Right renal cortex interstitium (tissue), 3 donors: ENCODE results near the gene CSF3R. TPM values are rescaled to one million over a fixed set of nuclear protein-coding genes. Genes with fewer than 3 reads are reported as not detected.

Source experiments
- DNase-seq, 3 donors: peaks; one replicate each; pipeline ENCODE4 v3.0.0-alpha.2; 2013; ENCODE audit warnings: low read depth in 3 of 3, low spot score in 2 of 3
- polyA plus RNA-seq, 3 donors: library from polyadenylated mRNA; unstranded; fragments of 120-200 nt; gene quantifications; one replicate each; pipeline ENCODE4 v1.2.1, GENCODE V29; 2013; ENCODE audit not compliant: insufficient read length in 3 of 3

Gene CSF3R
- 1 to 10 TPM; 2.0 to 3.6 (median 3.3) TPM for polyA plus RNA-seq

DNA sequence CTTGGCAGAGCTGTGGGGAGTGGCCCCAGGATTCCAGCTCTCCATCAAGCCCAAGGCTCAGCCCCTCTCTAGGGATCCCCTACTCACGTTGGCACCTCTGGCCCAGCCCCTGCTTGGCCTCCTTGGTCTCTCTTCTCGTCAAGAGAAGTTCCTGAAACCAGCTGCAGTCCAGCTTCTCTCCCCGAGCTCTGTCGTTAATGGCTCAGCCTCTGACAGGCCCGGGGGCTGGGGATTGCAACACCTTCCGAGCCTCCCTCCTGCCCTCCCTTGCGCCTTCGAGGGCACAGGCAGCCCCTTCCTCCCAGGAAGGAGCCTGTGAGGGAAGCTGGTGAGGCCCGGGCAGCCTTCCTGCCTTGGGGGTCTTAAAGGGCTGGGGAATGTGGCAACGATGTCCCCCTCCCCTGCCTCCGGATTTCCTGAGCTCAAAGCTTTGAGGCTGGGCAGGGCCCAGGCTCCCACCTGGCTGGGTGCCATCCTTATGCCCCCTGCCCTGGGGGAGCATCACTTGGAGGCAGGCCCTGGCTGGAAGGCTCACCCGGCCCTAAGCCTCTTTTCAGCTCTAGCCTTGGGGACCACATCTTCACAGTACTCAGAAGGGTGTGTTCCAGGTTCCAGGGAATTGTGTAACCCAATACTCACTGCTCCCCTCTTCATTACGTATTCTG lies at the start of gene CSF3R:
Gene CSF3R, minus strand, starts transcription at position 190 of the 665 bp plus-strand sequence. CDS start 3,417 bp downstream, outside the sequence.
- no peak for DNase-seq

DNA sequence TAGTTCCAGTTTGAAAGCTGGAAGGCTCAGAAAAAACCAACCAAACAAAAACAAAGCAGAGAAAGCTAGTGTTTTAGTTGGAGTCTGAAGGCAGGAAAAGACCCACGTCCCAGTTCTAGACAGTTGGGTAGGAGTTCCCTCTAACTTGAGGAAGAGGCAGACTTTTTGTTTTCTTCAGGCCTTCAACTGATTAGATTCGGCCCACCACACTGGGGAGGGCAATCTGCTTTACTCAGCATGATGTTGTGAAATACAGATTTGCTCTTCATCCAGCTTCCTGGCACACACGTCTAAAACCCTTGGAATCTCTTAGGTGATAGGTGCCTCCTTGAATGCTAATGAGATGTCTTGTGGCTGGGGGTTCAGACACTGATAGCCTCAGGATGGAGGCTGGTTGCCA lies 49.1 kb upstream of the CSF3R start:
- no peak for DNase-seq

DNA sequence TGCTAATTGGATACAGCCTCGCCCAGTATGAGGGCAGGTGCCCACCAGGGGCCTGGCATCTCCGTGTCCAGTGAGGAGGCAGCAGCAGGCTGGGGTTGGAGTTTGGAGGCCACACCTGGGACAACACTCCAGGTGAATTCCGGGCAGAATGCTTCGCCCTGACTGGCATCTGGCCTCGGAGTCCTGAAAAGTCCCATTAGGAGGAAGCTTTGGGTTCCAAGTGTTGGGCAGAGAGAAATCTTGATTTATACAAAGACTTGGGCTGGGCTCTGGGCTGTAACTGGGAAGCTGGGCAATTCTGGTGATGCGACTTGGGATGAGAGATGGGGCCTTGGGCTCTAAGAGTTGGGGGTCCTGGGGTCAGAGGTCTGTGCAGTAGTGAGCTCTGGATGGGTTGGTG lies 48.1 kb upstream of the CSF3R start:
- no peak for DNase-seq

DNA sequence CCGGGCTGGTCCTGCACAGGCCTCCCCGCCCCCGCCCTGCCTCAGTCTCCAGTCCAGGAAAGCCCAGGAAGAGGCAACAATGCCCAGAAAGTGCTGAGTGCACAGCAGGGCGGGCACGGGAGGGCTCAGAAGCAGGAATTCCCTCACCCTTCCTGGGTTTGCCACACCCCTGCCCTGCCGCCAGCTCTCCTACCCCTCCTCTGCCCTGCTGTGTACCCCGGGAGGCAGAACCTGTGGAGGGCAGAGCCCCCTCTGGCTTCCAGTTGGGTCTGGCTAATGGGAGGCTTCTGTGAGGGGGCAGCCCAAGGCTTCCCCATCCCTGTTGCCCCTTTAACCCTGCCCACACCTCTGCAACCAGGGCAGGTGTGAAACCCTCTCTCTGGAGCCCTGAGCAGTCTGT lies 47.5 kb upstream of the CSF3R start:
- no peak for DNase-seq

DNA sequence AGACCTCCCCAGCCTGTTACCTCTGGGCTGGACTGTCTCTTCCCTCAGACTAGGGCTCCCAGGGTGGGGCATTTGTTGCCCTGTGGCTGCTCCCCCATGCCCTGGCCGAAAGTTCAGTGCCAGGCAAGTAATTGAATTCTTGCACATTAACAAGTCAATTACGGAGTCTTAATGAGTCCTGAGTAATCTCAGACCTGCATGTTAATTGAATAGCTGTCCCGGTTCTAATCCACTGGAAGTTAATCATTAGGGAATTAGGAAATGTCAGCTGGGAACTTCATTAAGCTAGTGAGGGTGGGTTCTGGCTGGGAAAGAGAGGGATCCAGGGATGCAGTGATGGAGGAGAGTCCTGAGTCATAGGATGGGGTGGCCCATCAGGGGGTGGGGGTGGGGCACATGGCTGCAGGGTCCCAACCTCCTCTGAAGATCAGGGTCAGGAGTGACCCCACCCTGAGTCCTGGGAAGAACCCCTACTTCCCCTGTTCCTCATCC lies 47.1 kb upstream of the CSF3R start:
- DNase-seq: no peak

DNA sequence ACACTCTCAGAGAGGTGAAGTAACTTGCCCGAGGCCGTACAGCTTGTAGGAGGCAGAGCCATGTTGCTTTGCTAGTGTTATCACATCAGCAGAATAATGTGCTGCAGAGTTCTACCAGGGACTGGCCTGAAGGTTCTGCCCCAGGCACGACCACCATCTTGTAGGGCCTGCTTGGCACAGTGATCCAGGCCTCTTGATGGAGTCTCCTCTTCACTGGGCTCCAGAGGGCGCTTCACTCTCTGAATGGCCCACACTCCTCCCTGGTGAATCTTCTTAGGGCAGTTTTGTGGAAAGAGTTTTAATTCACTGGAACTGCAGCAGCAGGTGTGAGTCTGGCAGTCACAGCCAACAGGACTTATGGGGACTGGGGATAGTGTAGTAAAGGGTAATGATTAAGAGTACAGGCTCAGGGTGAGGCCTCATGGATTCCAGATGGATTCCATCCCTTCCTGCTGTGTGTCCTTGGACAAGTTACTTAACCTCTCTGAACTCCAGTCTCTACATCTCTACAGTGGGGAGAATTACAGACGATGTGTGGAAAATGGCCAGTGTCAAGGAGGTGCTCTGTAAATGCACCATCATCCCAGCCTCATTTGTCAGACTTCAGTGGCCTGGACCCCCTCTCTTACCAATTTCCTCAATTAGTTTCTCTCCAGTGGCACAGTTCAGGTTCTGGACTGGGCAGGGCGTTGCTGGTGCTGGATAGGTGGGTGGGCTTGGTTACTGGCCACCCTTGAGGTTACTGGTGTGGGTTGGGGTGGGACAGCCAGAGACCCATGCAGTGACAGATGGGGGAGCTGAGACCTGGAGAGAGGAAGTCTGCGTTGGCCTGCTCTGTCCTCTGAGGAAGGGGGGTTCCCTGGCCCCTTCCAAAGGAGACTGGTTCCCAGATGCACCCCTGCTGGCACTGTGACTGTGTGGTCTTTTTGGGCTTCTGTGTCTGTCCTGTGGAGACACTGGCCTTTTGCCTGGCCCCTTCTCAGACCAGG lies 45.9 kb upstream of the CSF3R start:
- DNase-seq: no peak

DNA sequence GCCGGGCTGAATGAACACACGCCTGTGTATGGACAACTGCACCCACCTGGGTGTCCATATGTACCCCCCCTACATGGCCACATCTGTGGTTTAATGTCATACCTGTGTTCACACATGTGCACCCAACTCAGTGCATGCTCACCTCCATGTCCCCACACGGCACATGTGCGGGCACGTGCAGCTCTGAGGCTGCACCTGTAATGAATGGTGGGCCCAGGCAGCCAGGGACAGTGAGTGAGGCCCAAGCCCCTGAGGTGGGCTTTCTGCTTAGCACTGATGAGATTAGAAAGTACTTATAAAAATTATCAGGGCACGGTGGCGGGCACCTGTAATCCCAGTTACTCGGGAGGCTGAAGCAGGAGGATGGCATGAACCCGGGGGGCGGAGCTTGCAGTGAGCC lies 42.5 kb upstream of the CSF3R start:
- no peak for DNase-seq

DNA sequence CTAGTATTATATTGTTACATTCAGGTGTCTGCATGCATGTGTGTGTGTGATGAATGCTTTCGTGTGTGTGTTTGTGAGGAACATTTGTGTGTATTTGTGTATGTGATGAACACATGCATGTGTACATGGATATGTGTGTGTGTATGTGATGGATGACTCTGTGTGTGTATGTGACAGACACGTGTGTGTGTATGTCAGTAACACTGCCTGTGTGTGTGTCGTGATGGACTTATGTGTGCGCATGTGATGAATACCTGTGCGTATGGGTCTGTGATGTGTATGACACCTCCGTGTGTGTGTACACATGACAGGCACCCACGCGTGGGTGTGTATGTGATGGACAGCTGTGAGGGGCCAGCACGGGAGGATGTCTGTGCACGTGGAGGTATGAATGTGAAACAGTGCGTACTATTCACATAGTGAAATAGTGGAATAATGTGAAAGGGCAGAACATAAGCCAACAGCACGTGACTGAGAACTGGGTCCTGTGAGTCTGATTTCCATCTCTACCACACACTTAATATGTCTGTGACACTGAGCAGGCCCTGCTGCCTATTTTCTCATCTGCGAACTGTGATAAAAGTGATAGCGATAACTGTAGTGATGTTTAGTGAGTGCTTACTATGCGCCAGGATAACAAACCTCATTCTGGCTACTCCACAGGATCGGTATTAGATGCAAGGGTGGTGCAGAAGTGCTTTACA lies 41.8 kb upstream of the CSF3R start:
- DNase-seq: no peak

DNA sequence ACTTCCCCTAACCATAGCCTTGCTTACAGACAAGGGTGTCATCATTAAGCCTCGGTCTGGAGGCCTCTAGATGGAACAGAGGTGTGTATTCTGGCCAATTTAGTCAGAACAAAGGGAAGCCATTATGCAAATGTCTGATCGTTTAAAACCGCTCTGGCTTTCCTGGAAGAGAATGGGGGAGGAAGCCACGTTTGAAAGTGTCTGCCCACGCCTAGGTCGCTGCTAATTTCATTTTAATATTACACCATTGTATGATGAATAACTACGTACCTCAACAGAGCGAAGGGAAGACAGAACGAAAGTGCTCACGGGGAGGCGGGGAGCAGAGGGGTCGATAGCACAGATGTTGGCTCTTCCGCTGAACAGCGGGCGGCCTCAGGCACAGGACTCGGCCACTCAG lies 41.1 kb upstream of the CSF3R start:
- no peak for DNase-seq

DNA sequence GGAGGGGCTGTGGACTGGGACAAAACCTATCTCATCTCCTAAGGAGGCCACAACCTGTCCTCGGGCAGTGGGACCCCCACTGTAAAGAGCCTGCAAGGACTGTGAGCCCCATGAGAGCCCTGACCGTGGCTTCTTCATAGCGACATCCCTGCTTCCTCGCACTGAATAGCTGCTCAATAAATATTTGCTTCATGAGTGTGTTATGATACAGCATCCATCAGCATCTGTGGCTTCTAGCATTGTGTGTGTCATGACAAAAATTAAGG lies 40.5 kb upstream of the CSF3R start:
- DNase-seq: no peak

DNA sequence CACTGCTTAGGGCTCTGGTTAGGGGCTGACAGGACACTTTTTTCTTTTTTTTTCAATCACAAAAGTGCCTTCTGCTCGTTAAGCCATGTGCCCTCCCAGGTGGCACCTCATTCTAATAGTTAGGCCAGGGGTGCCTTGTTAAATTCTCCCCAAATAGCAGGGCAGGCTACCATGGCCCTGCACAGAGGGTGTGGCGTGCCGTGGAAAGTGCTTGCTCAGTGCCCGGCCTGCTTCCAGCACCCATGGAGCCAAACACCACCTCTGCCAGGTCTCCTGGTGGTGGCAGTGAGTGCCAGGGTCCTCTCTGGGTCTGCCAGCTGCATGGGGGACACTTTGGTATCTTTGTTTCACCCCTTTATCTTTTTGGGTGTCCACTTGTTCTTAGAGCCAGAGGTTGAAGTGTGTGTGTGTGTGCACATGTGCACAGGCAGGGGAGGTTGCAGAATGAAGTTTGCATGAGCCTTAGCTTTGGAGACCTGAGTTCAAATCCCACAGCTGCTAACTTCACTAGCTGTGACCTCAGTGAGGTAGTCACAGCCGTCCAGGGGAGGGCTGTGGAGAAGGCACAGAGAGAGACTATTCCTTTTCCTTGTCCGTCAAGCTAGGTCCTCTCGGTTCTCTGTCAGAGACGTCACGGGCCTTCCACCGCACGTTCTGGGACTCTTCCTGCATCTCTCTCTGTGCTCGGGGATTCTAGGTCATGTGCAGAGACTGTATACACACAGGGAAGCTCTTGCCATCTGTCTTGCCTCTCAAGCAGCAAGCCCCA lies 39.9 kb upstream of the CSF3R start:
- no peak for DNase-seq

DNA sequence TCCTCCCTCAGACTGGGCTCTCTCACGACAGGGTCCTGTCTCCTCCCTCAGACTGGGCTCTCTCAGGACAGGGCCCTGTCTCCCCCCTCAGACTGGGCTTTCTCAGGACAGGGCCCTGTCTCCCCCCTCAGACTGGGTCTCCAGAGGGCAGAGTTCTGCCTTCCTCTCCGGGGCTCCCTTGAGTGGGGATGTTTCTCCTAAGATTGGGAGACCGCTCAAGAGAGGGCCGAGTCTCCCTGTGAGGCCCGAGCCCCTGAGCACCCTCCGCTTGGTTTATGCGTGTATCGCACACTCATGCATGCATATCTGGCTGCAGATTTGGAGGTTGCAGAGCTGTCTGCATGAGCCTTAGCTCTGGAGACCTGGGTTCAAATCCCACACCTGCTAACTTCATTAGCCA lies 39.3 kb upstream of the CSF3R start:
- no peak for DNase-seq

DNA sequence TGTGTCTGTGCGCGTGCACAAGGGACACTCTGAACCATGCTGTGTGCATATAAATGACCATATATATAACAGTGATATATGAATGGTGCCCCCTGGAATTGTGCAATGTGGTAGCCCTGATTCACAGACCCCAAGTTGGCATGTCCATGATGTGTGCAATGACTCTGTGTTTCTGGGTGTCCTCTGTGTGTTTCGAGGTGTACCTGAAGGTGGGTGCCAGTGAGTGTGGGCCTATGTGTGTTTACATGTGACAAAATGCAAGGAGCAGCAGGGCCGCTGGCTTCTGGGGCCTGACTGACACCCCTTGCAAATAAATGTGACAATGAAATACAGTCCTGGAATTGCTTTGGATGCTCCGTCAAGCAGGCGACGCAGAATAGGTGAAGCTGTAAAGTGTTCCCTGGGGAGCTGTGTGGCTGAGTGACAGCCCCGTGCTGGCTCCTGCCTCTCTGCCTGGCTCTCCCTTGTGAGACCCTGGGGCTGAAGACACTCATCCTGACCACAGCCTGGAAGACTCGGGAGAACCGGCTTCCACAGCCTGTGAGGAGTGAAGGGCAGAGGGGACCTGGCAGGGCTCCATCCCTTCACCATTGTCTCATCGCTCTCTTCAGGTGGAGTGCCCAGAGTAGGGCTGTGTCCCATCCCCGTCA lies 38.2 kb upstream of the CSF3R start:
- no peak for DNase-seq

DNA sequence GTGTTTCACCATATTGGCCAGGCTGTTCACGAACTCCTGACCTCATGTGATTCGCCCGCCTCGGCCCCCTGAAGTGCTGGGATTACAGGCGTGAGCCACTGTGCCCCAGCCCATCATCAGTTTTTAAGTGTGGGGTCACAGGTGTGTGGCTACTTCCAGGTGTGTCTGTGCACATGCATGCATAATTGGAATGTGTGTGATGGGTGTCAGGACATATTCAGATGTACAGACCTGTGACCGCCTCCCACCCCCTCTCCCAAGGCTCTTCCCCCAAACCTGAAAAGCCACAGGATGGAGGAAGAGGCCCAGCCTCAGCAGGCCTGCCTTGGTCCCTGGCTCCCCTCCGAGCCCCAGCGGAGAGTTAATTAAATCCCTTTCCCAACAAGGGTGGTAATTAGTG lies 37.3 kb upstream of the CSF3R start:
- no peak for DNase-seq

DNA sequence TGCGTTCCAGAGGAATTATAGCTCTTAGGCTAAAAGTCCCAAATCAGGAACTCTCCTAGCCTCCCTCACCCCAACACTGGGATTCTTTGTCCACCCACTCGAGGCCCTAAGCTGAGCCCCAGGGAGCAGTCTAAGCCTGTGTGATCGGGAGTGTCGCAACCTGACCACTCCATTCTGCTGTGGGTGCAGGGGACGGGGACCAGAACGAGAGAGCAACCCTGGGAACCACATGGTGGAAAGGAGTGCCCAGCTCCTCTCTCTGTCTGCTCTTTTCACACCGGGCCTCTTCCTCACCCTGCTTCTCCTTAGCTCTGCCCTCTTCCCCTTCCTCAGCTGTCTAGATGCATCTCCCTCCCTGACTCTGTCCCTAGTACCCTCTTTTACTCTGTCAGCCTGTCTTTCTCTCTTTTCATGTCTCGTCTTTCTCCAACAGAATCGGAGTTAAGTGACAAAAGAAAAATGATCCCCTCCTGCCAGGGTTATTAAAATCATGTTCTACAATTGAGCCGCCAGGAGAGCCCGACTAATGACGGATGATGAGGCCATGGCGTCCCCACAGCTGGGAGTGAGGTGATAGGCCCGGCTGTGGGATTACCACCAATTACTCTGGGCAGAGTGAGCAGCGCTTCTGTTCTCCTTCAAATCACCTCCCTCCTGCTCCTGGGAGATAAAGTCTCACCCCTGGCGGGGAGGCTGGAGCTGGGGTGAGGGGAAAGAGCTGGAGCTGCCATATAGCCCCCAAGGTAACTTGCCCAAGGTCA lies 34.5 kb upstream of the CSF3R start:
- DNase-seq: no peak

DNA sequence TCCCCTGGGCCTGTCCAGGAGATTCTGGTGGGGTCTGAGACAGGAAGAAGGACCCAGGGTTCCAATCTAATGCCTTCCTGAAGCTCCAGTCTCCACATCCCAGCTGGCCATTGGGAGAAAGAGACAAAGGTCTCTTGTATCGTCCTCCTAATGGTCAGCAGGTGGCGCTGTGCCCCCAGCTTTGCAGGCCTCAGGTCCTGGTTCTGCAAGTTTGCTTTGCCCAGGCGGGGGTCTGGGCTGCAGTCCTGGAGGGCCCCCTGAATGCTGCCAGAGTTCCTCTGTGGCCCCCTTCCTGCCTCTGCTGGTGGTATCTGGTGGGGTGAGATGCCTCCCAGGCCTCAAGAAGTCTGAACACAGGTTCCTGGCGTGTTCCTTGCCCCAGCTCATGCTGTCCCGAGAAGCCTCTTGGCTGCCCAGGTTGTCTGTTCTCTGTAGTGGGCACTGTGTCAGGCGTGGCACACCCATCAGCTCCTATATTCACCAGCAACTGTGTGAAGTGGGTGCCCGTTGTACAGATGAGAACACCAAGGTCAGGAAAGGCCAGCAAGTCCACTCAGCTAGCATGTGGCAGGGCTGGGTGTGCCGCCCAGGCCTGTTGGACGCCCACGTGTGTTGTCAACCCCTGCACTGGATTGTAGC lies 33.8 kb upstream of the CSF3R start:
- peak in 2 of 3 donors; percentile 32 to 35 for DNase-seq

DNA sequence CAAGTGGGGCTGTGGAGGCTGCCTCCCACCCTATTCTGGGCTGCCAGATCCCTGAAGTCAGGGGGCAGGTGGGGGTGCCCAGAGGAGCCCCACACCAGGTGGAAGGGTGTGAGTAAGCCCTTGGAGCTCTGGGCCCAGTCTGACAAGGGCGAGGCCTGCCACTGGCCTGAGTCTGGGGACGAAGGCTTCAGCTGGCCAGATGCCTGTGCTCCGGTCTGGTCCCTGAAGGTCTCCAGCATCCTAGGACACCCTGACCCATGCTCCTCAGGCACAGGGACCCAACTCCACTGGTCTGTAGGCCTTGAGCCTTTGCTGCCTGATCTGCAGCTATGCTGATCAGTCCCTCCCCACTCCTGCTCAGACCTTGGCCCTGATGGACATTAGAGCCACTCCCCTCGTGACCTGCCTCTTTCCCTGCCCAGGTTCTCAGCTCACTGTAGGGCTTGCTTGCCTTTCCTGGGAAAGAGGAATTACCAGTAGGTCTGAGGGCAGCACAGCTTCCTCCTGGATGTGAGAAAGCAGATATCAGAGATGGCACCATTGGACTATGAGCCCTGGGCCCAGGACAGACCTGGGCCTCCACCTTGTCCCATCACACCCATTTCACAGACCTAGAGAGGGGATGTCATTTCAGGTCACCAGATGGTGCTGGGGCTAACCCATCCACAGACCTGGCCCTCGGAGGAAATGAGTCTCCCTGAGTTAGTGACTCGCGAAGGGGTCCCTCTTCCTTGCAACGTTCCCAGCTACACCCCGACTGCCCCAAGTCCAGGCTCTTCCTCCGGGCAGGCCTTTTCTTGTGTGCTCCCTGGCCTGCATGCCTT lies 32.8 kb upstream of the CSF3R start:
- DNase-seq: no peak

DNA sequence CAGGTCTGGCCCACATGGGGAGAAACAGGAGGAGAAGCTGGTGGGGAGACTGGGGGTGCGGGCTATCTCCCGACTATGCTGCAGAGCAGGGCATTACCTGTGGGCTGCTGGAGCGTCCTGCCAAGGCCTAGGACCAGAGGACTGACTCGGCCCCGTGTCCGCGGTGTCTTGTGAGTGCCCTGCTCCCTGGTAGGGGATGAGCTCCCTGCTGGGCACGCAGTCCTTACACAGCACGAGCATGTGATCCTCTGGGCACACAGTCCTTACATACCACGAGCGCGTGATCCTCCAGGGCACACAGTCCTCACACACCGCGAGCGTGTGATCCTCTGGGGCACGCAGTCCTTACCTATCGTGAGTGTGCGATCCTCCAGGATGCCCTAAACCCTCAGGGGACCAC lies 31.8 kb upstream of the CSF3R start:
- no peak for DNase-seq
